ENCODE data around the gene TUFT1. TPM values are rescaled to one million over a fixed set of nuclear protein-coding genes. Genes with fewer than 3 reads are reported as not detected.

Gene TUFT1
- total and polyA plus RNA-seq, 2 of the 4 experiments (the other 2 are of a cell fraction), result 21.2 to 30.3 TPM

DNA sequence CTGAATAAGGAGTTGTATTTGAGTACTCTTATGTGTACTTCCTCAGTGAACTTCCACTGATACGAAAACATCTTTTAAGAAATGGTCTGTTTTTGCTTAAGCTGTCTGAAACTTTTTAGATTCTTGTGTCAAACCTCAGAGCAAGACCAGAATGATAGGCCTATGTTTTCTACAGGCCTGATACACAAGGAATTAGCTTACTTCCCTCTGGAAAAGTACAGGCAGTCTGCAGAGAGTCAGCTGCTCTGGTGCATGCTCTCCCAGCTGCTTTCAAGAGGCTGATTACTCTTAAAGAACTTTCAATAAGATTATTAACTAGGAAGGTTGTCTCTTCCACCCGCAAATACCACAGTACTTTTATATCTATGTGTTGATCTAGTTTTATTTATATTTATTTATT lies 81.2 kb downstream of the TUFT1 start:
- no peak for DNase-seq
- BruUV-seq (replicated peaks), result no TSS peak
- dilution Hi-C loops (cut with HindIII; ENCODE audit: low sequenced_read_pairs, unreplicated experiment) (no loop called here), intact Hi-C loops (cut with micrococcal nuclease) (loop anchor here (5.0 kb wide), 1 partner anchor 41 kb away; no protein-coding TSS in a partner anchor), in situ Hi-C loops (cut with MboI; ENCODE audit: low sequenced_read_pairs) (no loop called here)
- WGBS, 2 experiments (ENCODE audit: extremely low coverage in 2 of 2, insufficient read length in 1 of 2), result no CpG with 5 or more reads among the region's 2 CpGs
- Histone ChIP-seq H3K14ac (replicated peaks; ENCODE audit: low read depth, low read length) (no peak overlapping the region), H3K9me3 (ENCODE audit: control insufficient read depth, insufficient read depth, low read length) (no peaks in the 10 kb centered on the region), H4K8ac (ENCODE audit: low read depth in 2 of 2, low read length in 2 of 2) (no peak overlapping the region), H2BK5ac (ENCODE audit: low read depth, low read length, poor library complexity, severe bottlenecking) (no peak overlapping the region), H4K91ac (ENCODE audit: insufficient read depth, low read depth, low read length) (no peak overlapping the region), H3K4me1 (ENCODE audit: control insufficient read depth, insufficient read depth, low read length) (peaks cover 12% of the 10 kb centered on the region), H4K5ac (ENCODE audit: low read depth, low read length) (no peak overlapping the region), H3K18ac (ENCODE audit: low read depth, low read length) (no peak overlapping the region), H2BK120ac (ENCODE audit: low read depth, low read length) (no peak overlapping the region), H3K4ac (ENCODE audit: low read depth, low read length) (no peak overlapping the region), H2AFZ (replicated peaks; ENCODE audit: low read length, poor library complexity) (no peak overlapping the region), H2AK9ac (replicated peaks; ENCODE audit: low read depth, low read length, poor library complexity) (no peak overlapping the region), H3K27ac (ENCODE audit: insufficient read depth, low read length) (no peak overlapping the region), H3K27me3 (ENCODE audit: control insufficient read depth, insufficient read depth, low read length) (no peaks in the 10 kb centered on the region), H3K4me2 (ENCODE audit: low read depth, low read length) (no peak overlapping the region; the same call in 1 of the 2 replicates), H2BK20ac (ENCODE audit: low read depth, low read length) (no peak overlapping the region), H3K9me1 (ENCODE audit: insufficient read depth, low read length) (0 out of 2 replicates have a peak, but pooled peaks cover 5% of the 10 kb centered on the region), H3K9ac (ENCODE audit: low read depth, low read length) (no peak overlapping the region), H2AK5ac (ENCODE audit: low read depth, low read length) (no peak overlapping the region), H3K36me3 (ENCODE audit: control insufficient read depth, insufficient read depth, low read length) (no peaks in the 10 kb centered on the region), H3K23ac (ENCODE audit: low read depth, low read length) (no peak overlapping the region), H3K79me1 (ENCODE audit: low read depth in 1 of 2, low read length in 2 of 2) (peaks cover 17 to 76% of the 10 kb centered on the region in 2 experiments; a peak in 3 of 4 replicates), H3K4me3 (ENCODE audit: insufficient read depth, low read depth, low read length) (no peak overlapping the region), H4K20me1 (ENCODE audit: insufficient read depth, low read length) (peaks cover 12% of the 10 kb centered on the region), H2BK15ac (ENCODE audit: low read depth, low read length) (no peak overlapping the region), H3K56ac (ENCODE audit: extremely low read depth, insufficient read depth, low read length) (no peak overlapping the region)
- ATAC-seq (ENCODE audit: low read depth), result no peak
- POLR2A ChIA-PET (ENCODE audit: unreplicated experiment), result no interaction called here
- no peak for TF ChIP-seq RAD21 (IDR thresholded peaks at IDR 0.05; ENCODE audit: low read length)
- TF ChIP-seq, protein P1, sequence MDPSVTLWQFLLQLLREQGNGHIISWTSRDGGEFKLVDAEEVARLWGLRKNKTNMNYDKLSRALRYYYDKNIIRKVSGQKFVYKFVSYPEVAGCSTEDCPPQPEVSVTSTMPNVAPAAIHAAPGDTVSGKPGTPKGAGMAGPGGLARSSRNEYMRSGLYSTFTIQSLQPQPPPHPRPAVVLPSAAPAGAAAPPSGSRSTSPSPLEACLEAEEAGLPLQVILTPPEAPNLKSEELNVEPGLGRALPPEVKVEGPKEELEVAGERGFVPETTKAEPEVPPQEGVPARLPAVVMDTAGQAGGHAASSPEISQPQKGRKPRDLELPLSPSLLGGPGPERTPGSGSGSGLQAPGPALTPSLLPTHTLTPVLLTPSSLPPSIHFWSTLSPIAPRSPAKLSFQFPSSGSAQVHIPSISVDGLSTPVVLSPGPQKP (IDR thresholded peaks at IDR 0.05; ENCODE audit: borderline replicate concordance, low read depth, low read length), result no peak
- TF ChIP-seq, protein P2, sequence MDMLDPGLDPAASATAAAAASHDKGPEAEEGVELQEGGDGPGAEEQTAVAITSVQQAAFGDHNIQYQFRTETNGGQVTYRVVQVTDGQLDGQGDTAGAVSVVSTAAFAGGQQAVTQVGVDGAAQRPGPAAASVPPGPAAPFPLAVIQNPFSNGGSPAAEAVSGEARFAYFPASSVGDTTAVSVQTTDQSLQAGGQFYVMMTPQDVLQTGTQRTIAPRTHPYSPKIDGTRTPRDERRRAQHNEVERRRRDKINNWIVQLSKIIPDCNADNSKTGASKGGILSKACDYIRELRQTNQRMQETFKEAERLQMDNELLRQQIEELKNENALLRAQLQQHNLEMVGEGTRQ (IDR thresholded peaks at IDR 0.05; ENCODE audit: low read depth, low read length), result no peak
- no peak for TF ChIP-seq FOS (IDR thresholded peaks at IDR 0.05; ENCODE audit: low read depth, low read length)
- TF ChIP-seq MXI1 (IDR thresholded peaks at IDR 0.05; ENCODE audit: borderline replicate concordance, low read depth, low read length), result no peak
- no peak for TF ChIP-seq MAFK (IDR thresholded peaks at IDR 0.05; ENCODE audit: low read depth, low read length)
- no peak for TF ChIP-seq SMC3 (IDR thresholded peaks at IDR 0.05; ENCODE audit: low read depth, low read length)
- no peak for TF ChIP-seq BHLHE40 (IDR thresholded peaks at IDR 0.05; ENCODE audit: low read depth, low read length)
- no peak for TF ChIP-seq CEBPB (IDR thresholded peaks at IDR 0.05; ENCODE audit: low read depth, low read length)
- no peak for TF ChIP-seq POLR2A (IDR thresholded peaks at IDR 0.05; ENCODE audit: low read depth, low read length)
- TF ChIP-seq RFX5 (IDR thresholded peaks at IDR 0.05; ENCODE audit: low read depth, low read length), result no peak
- TF ChIP-seq NFE2L2 (IDR thresholded peaks at IDR 0.05; ENCODE audit: low read depth, low read length), result no peak
- no peak for TF ChIP-seq MAZ (IDR thresholded peaks at IDR 0.05; ENCODE audit: borderline replicate concordance, low read depth, low read length)
- TF ChIP-seq CHD1 (IDR thresholded peaks at IDR 0.05; ENCODE audit: low read depth, low read length), result no peak
- TF ChIP-seq, protein P3, sequence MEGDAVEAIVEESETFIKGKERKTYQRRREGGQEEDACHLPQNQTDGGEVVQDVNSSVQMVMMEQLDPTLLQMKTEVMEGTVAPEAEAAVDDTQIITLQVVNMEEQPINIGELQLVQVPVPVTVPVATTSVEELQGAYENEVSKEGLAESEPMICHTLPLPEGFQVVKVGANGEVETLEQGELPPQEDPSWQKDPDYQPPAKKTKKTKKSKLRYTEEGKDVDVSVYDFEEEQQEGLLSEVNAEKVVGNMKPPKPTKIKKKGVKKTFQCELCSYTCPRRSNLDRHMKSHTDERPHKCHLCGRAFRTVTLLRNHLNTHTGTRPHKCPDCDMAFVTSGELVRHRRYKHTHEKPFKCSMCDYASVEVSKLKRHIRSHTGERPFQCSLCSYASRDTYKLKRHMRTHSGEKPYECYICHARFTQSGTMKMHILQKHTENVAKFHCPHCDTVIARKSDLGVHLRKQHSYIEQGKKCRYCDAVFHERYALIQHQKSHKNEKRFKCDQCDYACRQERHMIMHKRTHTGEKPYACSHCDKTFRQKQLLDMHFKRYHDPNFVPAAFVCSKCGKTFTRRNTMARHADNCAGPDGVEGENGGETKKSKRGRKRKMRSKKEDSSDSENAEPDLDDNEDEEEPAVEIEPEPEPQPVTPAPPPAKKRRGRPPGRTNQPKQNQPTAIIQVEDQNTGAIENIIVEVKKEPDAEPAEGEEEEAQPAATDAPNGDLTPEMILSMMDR (conservative IDR thresholded peaks at IDR 0.05; ENCODE audit: low read depth, low read length), result no peak
- TF ChIP-seq RCOR1 (IDR thresholded peaks at IDR 0.05; ENCODE audit: insufficient replicate concordance, low read length), result no peak
- CTCF ChIA-PET, result no interaction called here
